GM12865 (cell line): Measurements from ENCODE around the gene PITRM1.

Source experiments
- DNase-seq: peaks from one replicate; pipeline ENCODE4 v3.0.0; 2010; ENCODE audit warnings: low read depth
- H3K4me3 ChIP-seq: 2 replicates; pipeline ENCODE4 v1.5.1; 2011; ENCODE audit warnings: mild to moderate bottlenecking, low read depth, low read length, control low read depth
- TF ChIP-seq, protein P1 (sequence below): IDR thresholded peaks from 2 replicates; pipeline ENCODE4 v1.5.1; 2011; ENCODE audit warnings: low read length, control low read depth, low read depth, inconsistent platforms; ENCODE audit not compliant: insufficient read depth; ENCODE audit errors: missing control alignments

Gene PITRM1

DNA sequence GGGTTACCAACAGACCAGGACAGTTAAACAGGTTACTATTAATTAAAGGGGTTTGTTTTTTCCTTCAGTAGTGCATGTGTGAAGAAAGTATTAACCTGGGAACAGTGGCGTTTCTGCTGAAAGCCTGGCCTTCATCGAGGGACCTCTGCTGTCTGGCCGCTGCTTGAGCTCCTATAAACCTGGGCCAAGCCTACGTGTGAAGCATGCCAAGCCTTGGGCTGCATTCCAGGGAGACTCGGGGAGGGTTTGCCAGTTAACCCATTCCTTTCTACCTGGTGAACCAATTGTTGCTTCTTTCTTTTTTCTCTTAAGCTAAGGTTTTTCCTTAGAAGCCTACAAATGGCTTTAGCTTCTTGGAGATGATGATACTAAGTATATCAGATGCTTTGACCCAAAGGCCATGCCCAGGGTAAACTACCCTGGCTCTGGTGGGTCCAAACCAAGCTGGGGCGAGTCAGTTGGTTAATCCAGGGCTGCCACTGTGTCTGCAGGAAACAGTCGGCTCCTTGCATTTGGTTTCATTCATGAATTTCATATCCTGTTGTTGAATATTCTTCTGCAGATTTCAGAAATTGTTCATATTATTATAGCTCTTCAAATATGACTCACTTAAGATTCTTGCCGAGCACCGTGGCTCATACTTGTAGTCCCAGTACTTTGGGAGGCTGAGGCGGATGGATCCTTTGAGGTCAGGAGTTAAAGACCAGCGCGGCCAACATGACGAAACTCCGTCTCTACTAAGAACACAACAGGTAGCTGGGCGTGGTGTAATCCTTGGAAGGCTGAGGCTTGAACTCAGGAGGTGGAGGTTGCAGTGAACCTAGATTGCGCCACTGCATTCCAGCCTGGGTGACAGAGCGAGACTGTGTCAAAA, 81.4 kb downstream of the PITRM1 start:
- peak; percentile 70 for DNase-seq
- TF ChIP-seq, protein P1, sequence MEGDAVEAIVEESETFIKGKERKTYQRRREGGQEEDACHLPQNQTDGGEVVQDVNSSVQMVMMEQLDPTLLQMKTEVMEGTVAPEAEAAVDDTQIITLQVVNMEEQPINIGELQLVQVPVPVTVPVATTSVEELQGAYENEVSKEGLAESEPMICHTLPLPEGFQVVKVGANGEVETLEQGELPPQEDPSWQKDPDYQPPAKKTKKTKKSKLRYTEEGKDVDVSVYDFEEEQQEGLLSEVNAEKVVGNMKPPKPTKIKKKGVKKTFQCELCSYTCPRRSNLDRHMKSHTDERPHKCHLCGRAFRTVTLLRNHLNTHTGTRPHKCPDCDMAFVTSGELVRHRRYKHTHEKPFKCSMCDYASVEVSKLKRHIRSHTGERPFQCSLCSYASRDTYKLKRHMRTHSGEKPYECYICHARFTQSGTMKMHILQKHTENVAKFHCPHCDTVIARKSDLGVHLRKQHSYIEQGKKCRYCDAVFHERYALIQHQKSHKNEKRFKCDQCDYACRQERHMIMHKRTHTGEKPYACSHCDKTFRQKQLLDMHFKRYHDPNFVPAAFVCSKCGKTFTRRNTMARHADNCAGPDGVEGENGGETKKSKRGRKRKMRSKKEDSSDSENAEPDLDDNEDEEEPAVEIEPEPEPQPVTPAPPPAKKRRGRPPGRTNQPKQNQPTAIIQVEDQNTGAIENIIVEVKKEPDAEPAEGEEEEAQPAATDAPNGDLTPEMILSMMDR, result no peak
- no peak overlapping the region for H3K4me3 ChIP-seq

GRCh38 chr10:3090388-3090787, 82.2 kb downstream of the PITRM1 start:
- H3K4me3 ChIP-seq, result no peak overlapping the region
- DNase-seq, result no peak
- TF ChIP-seq, protein P1, result no peak
